H9 (cell line): Measurements from ENCODE around the gene DCUN1D4. TPM values are rescaled to one million over a fixed set of nuclear protein-coding genes. Genes with fewer than 3 reads are reported as not detected.

ENCODE experiments used
- DNase-seq: peaks from one replicate; pipeline ENCODE4 v3.0.0-alpha.2; 2017
- H2AFZ ChIP-seq: one replicate; pipeline ENCODE4 v1.6.1; 2013; ENCODE audit warnings: mild to moderate bottlenecking, low read length, control low read depth, moderate library complexity
- H2AK5ac ChIP-seq: 2 replicates; pipeline ENCODE4 v1.6.1; 2013; ENCODE audit warnings: low read length, control low read depth, mixed read lengths; ENCODE audit not compliant: insufficient read length
- H2BK120ac ChIP-seq: one replicate; pipeline ENCODE4 v1.6.1; 2013; ENCODE audit warnings: low read depth, mild to moderate bottlenecking, low read length, control low read depth, inconsistent platforms; ENCODE audit not compliant: poor library complexity, severe bottlenecking
- H2BK12ac ChIP-seq: 2 replicates; pipeline ENCODE4 v1.6.1; 2013; ENCODE audit warnings: low read length, control low read depth, mixed read lengths, low read depth; ENCODE audit not compliant: insufficient read length
- H2BK15ac ChIP-seq: 2 replicates; pipeline ENCODE4 v1.6.1; 2013; ENCODE audit warnings: low read depth, low read length, control low read depth
- H2BK20ac ChIP-seq: one replicate; pipeline ENCODE4 v1.6.1; 2013; ENCODE audit warnings: low read depth, mild to moderate bottlenecking, low read length, control low read depth, inconsistent platforms; ENCODE audit not compliant: poor library complexity, severe bottlenecking
- H2BK5ac ChIP-seq: 2 replicates; pipeline ENCODE4 v1.6.1; 2013; ENCODE audit warnings: low read length, control low read depth, mixed read lengths; ENCODE audit not compliant: insufficient read length
- H3K14ac ChIP-seq: 2 replicates; pipeline ENCODE4 v1.6.1; 2013; ENCODE audit warnings: low read length, control low read depth; ENCODE audit not compliant: insufficient read depth
- H3K18ac ChIP-seq: 2 replicates; pipeline ENCODE4 v1.6.1; 2013; ENCODE audit warnings: low read depth, mild to moderate bottlenecking, mixed read lengths, low read length, control low read depth; ENCODE audit not compliant: insufficient read length
- H3K23ac ChIP-seq: 2 replicates; pipeline ENCODE4 v1.6.1; 2013; ENCODE audit warnings: low read length, control low read depth, mixed read lengths, low read depth; ENCODE audit not compliant: insufficient read length
- H3K23me2 ChIP-seq: 2 replicates; pipeline ENCODE4 v1.6.1; 2013; ENCODE audit warnings: low read depth, mild to moderate bottlenecking, mixed read lengths, low read length, control low read depth; ENCODE audit not compliant: insufficient read length, poor library complexity, severe bottlenecking
- H3K27ac ChIP-seq: 2 replicates; pipeline ENCODE4 v1.5.1; 2013; ENCODE audit warnings: low read length, control low read depth, mixed read lengths, low read depth; ENCODE audit not compliant: insufficient read length
- H3K27me3 ChIP-seq: 2 replicates; pipeline ENCODE4 v1.6.1; 2013; ENCODE audit warnings: low read length, control low read depth, inconsistent platforms; ENCODE audit not compliant: insufficient read depth
- H3K4ac ChIP-seq: 2 replicates; pipeline ENCODE4 v1.6.1; 2013; ENCODE audit warnings: low read depth, mild to moderate bottlenecking, control low read depth, inconsistent platforms, low read length, moderate library complexity
- H3K4me1 ChIP-seq: 2 replicates; pipeline ENCODE4 v1.6.1; 2013; ENCODE audit warnings: low read length, control low read depth, inconsistent platforms; ENCODE audit not compliant: insufficient read depth
- H3K4me2 ChIP-seq: 2 replicates; pipeline ENCODE4 v1.6.1; 2013; ENCODE audit warnings: low read length, control low read depth, mixed read lengths; ENCODE audit not compliant: insufficient read length, insufficient read depth
- H3K56ac ChIP-seq: 2 replicates; pipeline ENCODE4 v1.6.1; 2013; ENCODE audit warnings: low read depth, mild to moderate bottlenecking, mixed read lengths, low read length, control low read depth; ENCODE audit not compliant: insufficient read length
- H3K79me1 ChIP-seq: 2 replicates; pipeline ENCODE4 v1.6.1; 2013; ENCODE audit warnings: low read depth, mild to moderate bottlenecking, moderate library complexity, low read length, control low read depth, inconsistent platforms; ENCODE audit not compliant: insufficient read depth, poor library complexity, severe bottlenecking
- H3K79me2 ChIP-seq: 2 replicates; pipeline ENCODE4 v1.6.1; 2013; ENCODE audit warnings: low read length, control low read depth, inconsistent platforms; ENCODE audit not compliant: insufficient read depth
- H3K9ac ChIP-seq: 2 replicates; pipeline ENCODE4 v1.6.1; 2013; ENCODE audit warnings: low read length, control low read depth, mixed read lengths; ENCODE audit not compliant: insufficient read length; ENCODE audit errors: extremely low read depth
- H3K9me3 ChIP-seq: one replicate; pipeline ENCODE4 v1.6.1; 2013; ENCODE audit warnings: low read depth, low read length, inconsistent platforms; ENCODE audit not compliant: control insufficient read depth
- H3T11ph ChIP-seq: one replicate; pipeline ENCODE4 v1.6.1; 2013; ENCODE audit warnings: mild to moderate bottlenecking, low read length, control low read depth, inconsistent platforms
- H4K20me1 ChIP-seq: one replicate; pipeline ENCODE4 v1.6.1; 2013; ENCODE audit not compliant: control insufficient read depth, insufficient read length, insufficient read depth
- H4K5ac ChIP-seq: 2 replicates; pipeline ENCODE4 v1.6.1; 2013; ENCODE audit warnings: low read depth, mild to moderate bottlenecking, mixed read lengths, low read length, control low read depth; ENCODE audit not compliant: insufficient read length
- H4K8ac ChIP-seq: replicated peaks from 2 replicates; pipeline ENCODE4 v1.6.1; 2013; ENCODE audit warnings: low read length, control low read depth, mixed read lengths, low read depth; ENCODE audit not compliant: insufficient read length
- H4K91ac ChIP-seq: 2 replicates; pipeline ENCODE4 v1.6.1; 2013; ENCODE audit warnings: low read depth, mild to moderate bottlenecking, moderate library complexity, mixed read lengths, low read length, control low read depth; ENCODE audit not compliant: insufficient read length
- H3K27ac Mint-ChIP-seq, 3 experiments: 2 replicates in 2 of 3; 3 replicates in 1 of 3; pipeline ENCODE4 v1.8.0; 2020 to 2021; ENCODE audit warnings: mixed read lengths in 3 of 3, mild to moderate bottlenecking in 1 of 3, moderate library complexity in 1 of 3
- H3K27me3 Mint-ChIP-seq: 2 replicates; pipeline ENCODE4 v1.8.0; 2021; ENCODE audit warnings: low read depth, mild to moderate bottlenecking, moderate library complexity, mixed read lengths
- H3K36me3 Mint-ChIP-seq, 3 experiments: 2 replicates in 2 of 3; 3 replicates in 1 of 3; pipeline ENCODE4 v1.8.0; 2020 to 2021; ENCODE audit warnings: low read depth in 3 of 3, mixed read lengths in 3 of 3; ENCODE audit not compliant: insufficient read depth in 1 of 3
- H3K4me1 Mint-ChIP-seq, 2 experiments: 2 replicates each; pipeline ENCODE4 v1.8.0; 2020; ENCODE audit warnings: mixed read lengths in 2 of 2
- H3K4me3 Mint-ChIP-seq, 2 experiments: 2 replicates in 1 of 2; 3 replicates in 1 of 2; pipeline ENCODE4 v1.8.0; 2020 to 2021; ENCODE audit warnings: mild to moderate bottlenecking in 2 of 2, mixed read lengths in 2 of 2, moderate library complexity in 1 of 2
- H3K9me3 Mint-ChIP-seq, 2 experiments: 2 replicates in 1 of 2; 3 replicates in 1 of 2; pipeline ENCODE4 v1.8.0; 2020; ENCODE audit warnings: mild to moderate bottlenecking in 2 of 2, mixed read lengths in 2 of 2, moderate library complexity in 1 of 2
- CTCF ChIP-seq: fragments of 200-600 bp; sonication (generic); conservative IDR thresholded peaks from 3 replicates; pipeline ENCODE4 v1.8.0; 2021; ENCODE audit warnings: antibody characterized with exemption, mild to moderate bottlenecking
- WGBS: extraction: QIAGEN DNeasy Blood & Tissue Kit; methylation state at CpG from one replicate; pipeline ENCODE4 v1.1.7; 2013; ENCODE audit warnings: missing lambda C conversion rate, low lambda C conversion rate, mixed read lengths; ENCODE audit not compliant: insufficient read length; ENCODE audit errors: extremely low coverage; 5-methylcytosine and 5-hydroxymethylcytosine counted together
- total RNA-seq: library from RNA; stranded (reverse); gene quantifications from 2 replicates; pipeline ENCODE4 v1.2.1, GENCODE V29; 2021

The DCUN1D4 gene
- total RNA-seq, 1 experiment from 2014 or later: 46.7 TPM

- H4K20me1 ChIP-seq: no peaks in the 10 kb centered on the region
- H3K79me1 ChIP-seq: no peaks in the 10 kb centered on the region
- no peak overlapping the region for H4K5ac ChIP-seq
- no peak overlapping the region for H2AK5ac ChIP-seq
- H3K27ac Mint-ChIP-seq: no peak overlapping the region
- no peaks in the 10 kb centered on the region for H3K23me2 ChIP-seq
- H3K4ac ChIP-seq: no peak overlapping the region
- H3K4me3 Mint-ChIP-seq: no peak overlapping the region
- no peak overlapping the region for H4K91ac ChIP-seq
- no peak overlapping the region for H4K8ac ChIP-seq
- no peak for TF ChIP-seq CTCF
- no peak overlapping the region for H3K18ac ChIP-seq
- no peak overlapping the region for H3K27ac ChIP-seq
- H3K79me2 ChIP-seq: no peaks in the 10 kb centered on the region
- no peak overlapping the region for H3K9ac ChIP-seq
- no peak overlapping the region for H3T11ph ChIP-seq
- H2BK12ac ChIP-seq: no peak overlapping the region
- H3K4me1 Mint-ChIP-seq: no peaks in the 10 kb centered on the region
- no peak overlapping the region for H2BK5ac ChIP-seq
- no peak overlapping the region for H2BK20ac ChIP-seq
- peaks cover 3 to 31% of the 10 kb centered on the region in 2 experiments for H3K9me3 Mint-ChIP-seq
- H3K36me3 Mint-ChIP-seq: no peaks in the 10 kb centered on the region
- no peak overlapping the region for H2BK120ac ChIP-seq
- no peak overlapping the region for H3K23ac ChIP-seq
- no peak for DNase-seq
- no peak overlapping the region for H3K4me2 ChIP-seq
- no peaks in the 10 kb centered on the region for H3K27me3 ChIP-seq
- no peaks in the 10 kb centered on the region for H3K4me1 ChIP-seq
- no peaks in the 10 kb centered on the region for H3K9me3 ChIP-seq
- no peak overlapping the region for H3K56ac ChIP-seq
- WGBS: no CpG with 5 or more reads among the region's 3 CpGs
- no peak overlapping the region for H3K14ac ChIP-seq
- no peak overlapping the region for H2AFZ ChIP-seq
- no peak overlapping the region for H2BK15ac ChIP-seq
- no peaks in the 10 kb centered on the region for H3K27me3 Mint-ChIP-seq
Measured at GRCh38 chr4:51830156-51830720, 12.7 kb upstream of the DCUN1D4 start.
